HFF-Myc (cell line): ENCODE measurements around the gene IL24.
A peak's percentile ranks its signal among the peaks of the same experiment; 100 is the strongest.

Source experiments
- DNase-seq: peaks from one replicate; pipeline ENCODE4 v3.0.0-alpha.2; 2011; ENCODE audit warnings: low read depth; ENCODE audit errors: extremely low read depth
- H3K4me3 ChIP-seq: replicated peaks from 2 replicates; pipeline ENCODE4 v1.5.1; 2011; ENCODE audit warnings: low read depth, mild to moderate bottlenecking, control low read depth, low read length
- TF ChIP-seq, protein P1 (sequence below): IDR thresholded peaks from 2 replicates; pipeline ENCODE4 v1.5.1; 2012; ENCODE audit warnings: mild to moderate bottlenecking, low read depth, low read length, control low read depth; ENCODE audit errors: missing control alignments

IL24 gene

DNA sequence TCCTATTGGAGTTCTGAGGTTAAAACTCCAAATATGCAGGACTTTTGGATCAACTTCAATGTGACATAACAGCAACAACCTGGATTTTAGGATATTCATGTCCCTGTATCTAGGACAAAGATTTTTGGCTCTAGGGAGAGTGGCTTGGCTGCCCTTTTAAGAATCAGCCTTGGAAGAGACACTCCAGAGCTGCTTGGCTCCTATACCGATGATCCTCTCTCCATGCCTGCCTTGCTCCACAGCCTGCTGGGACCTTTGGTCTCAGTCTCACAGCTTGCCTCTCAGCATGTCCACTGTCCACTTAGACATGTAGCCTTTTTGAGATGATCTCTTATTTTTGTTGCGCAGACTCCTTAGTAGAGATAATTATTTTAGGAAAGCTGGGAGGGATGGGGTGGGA is 29.0 kb downstream of the IL24 start:
- DNase-seq, result no peak
- TF ChIP-seq, protein P1, sequence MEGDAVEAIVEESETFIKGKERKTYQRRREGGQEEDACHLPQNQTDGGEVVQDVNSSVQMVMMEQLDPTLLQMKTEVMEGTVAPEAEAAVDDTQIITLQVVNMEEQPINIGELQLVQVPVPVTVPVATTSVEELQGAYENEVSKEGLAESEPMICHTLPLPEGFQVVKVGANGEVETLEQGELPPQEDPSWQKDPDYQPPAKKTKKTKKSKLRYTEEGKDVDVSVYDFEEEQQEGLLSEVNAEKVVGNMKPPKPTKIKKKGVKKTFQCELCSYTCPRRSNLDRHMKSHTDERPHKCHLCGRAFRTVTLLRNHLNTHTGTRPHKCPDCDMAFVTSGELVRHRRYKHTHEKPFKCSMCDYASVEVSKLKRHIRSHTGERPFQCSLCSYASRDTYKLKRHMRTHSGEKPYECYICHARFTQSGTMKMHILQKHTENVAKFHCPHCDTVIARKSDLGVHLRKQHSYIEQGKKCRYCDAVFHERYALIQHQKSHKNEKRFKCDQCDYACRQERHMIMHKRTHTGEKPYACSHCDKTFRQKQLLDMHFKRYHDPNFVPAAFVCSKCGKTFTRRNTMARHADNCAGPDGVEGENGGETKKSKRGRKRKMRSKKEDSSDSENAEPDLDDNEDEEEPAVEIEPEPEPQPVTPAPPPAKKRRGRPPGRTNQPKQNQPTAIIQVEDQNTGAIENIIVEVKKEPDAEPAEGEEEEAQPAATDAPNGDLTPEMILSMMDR, result no peak
- no peak overlapping the region for H3K4me3 ChIP-seq

DNA sequence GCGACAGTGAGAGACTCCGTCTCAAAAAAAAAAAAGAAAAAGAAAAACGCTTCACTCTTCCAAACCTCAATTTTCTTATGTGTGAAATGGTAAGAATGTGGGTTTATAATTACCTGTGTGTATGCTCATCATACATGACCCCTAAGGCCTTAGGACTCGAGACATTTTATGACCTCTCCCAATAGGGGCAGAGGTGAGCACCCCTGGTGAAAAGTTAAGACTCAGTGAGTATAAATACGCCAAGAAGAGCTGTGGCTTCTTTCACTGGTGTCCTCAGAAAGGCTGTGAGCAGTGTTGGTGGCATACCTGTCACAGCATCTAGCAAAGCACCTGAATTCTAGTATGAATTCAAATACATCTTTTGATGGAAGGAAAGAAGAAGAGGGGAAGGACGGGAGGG is 32.3 kb downstream of the IL24 start:
- TF ChIP-seq, protein P1, result no peak
- no peak for DNase-seq

GRCh38 chr1:206930210-206930798 is 33.1 kb downstream of the IL24 start:
- TF ChIP-seq, protein P1, result no peak
- DNase-seq, result no peak
- no peak overlapping the region for H3K4me3 ChIP-seq

More for the DNA sequence above, 32.3 kb downstream of the IL24 start:
- no peak overlapping the region for H3K4me3 ChIP-seq

- TF ChIP-seq, protein P1, result peak; percentile 17
- no peak for DNase-seq
- no peak overlapping the region for H3K4me3 ChIP-seq
Observed at GRCh38 chr1:206931709-206932108, 34.5 kb downstream of the IL24 start.

DNA sequence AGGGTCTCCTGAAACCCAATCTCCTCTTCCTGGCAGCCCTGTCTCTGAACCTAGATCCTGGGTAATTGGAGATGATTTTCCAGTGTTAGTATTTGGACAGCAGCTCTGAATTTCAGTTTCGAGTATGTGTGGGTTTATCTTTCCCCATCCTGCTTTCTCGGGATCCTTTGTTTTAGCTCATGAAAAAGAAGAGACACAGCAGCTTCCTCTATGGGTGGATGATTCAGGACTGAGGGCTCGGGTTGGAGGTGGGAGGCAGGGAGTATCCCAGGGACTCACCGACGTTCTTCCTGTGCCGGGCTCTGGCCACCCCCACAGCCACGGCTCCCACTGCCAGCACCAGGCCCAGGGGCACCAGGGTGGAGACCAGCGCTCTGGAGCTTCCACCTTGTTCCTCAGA is 34.9 kb downstream of the IL24 start:
- TF ChIP-seq, protein P1, result no peak
- no peak overlapping the region for H3K4me3 ChIP-seq
- no peak for DNase-seq

GRCh38 chr1:206933333-206933945 is 36.2 kb downstream of the IL24 start:
- DNase-seq, result no peak
- no peak overlapping the region for H3K4me3 ChIP-seq
- TF ChIP-seq, protein P1, result peak; percentile 71
